AG09309 (cell line): ENCODE measurements around the gene OR10J4.
"Not testable (repeated sequence)": the region's sequence is repeated elsewhere in the genome, so short reads cannot be mapped to it uniquely, and the experiment has no call there.

Experiments
- DNase-seq: peaks from one replicate; pipeline ENCODE4 v3.0.0-alpha.2; 2010; ENCODE audit warnings: low read depth
- H3K4me3 ChIP-seq: 2 replicates; pipeline ENCODE4 v1.5.1; 2011; ENCODE audit warnings: mild to moderate bottlenecking, low read depth, low read length, moderate library complexity; ENCODE audit not compliant: control insufficient read depth
- CTCF ChIP-seq: IDR thresholded peaks from 2 replicates; pipeline ENCODE4 v1.5.1; 2011; ENCODE audit warnings: mild to moderate bottlenecking, low read depth, low read length, inconsistent platforms; ENCODE audit not compliant: insufficient read depth, control insufficient read depth; ENCODE audit errors: missing control alignments

OR10J4 gene

GRCh38 chr1:159444511-159444910 is 12.5 kb downstream of the OR10J4 start:
- no peak for DNase-seq
- no peak overlapping the region for H3K4me3 ChIP-seq
- no peak for TF ChIP-seq CTCF

GRCh38 chr1:159448181-159448580 is 16.2 kb downstream of the OR10J4 start:
- no peak overlapping the region for H3K4me3 ChIP-seq
- no peak for TF ChIP-seq CTCF
- DNase-seq = no peak

- not testable (repeated sequence) for H3K4me3 ChIP-seq, DNase-seq
These were observed 17.6 kb downstream of the OR10J4 start for GRCh38 chr1:159449605-159450004.

- TF ChIP-seq CTCF = no peak
- no peak for DNase-seq
- no peak overlapping the region for H3K4me3 ChIP-seq
These were observed 27.5 kb downstream of the OR10J4 start for GRCh38 chr1:159459551-159459950.

- H3K4me3 ChIP-seq = no peak overlapping the region
- no peak for DNase-seq
- no peak for TF ChIP-seq CTCF
These were observed 33.2 kb downstream of the OR10J4 start for GRCh38 chr1:159465191-159465603.

- no peak for TF ChIP-seq CTCF
- H3K4me3 ChIP-seq = no peak overlapping the region
- no peak for DNase-seq
These were observed 36.3 kb downstream of the OR10J4 start for GRCh38 chr1:159468321-159468720.

GRCh38 chr1:159469921-159470533 is 38.0 kb downstream of the OR10J4 start:
- TF ChIP-seq CTCF = no peak
- DNase-seq = no peak
- H3K4me3 ChIP-seq = no peak overlapping the region
